Lower lobe of right lung (tissue), 2 donors: Measurements from ENCODE around the gene PXDC1. TPM values are rescaled to one million over a fixed set of nuclear protein-coding genes. Genes with fewer than 3 reads are reported as not detected.

Experiments used
- ATAC-seq, 2 donors: fragments of 200-7000 bp; cut with Tn5 transposase; one replicate each; pipeline ENCODE4 v1.9.1; 2020 to 2022; ENCODE audit warnings: mild to moderate bottlenecking in 2 of 2, moderate library complexity in 2 of 2
- DNase-seq: peaks from one replicate; pipeline ENCODE4 v3.0.0-alpha.2; 2020
- H3K27ac ChIP-seq: fragments of 200-600 bp; one replicate; pipeline ENCODE4 v1.8.0; 2022
- H3K27me3 ChIP-seq: fragments of 200-600 bp; one replicate; pipeline ENCODE4 v1.8.0; 2022; ENCODE audit warnings: low read depth
- H3K36me3 ChIP-seq: fragments of 200-600 bp; one replicate; pipeline ENCODE4 v1.8.0; 2022; ENCODE audit warnings: mild to moderate bottlenecking
- H3K4me1 ChIP-seq: fragments of 200-600 bp; one replicate; pipeline ENCODE4 v1.8.0; 2022
- H3K4me3 ChIP-seq: fragments of 200-600 bp; one replicate; pipeline ENCODE4 v1.8.0; 2022; ENCODE audit warnings: mild to moderate bottlenecking
- H3K9me3 ChIP-seq: fragments of 200-600 bp; one replicate; pipeline ENCODE4 v1.8.0; 2022
- CTCF ChIP-seq: fragments of 200-600 bp; IDR thresholded peaks from one replicate; pipeline ENCODE4 v1.8.0; 2022; ENCODE audit warnings: antibody characterized with exemption, mild to moderate bottlenecking
- intact Hi-C: fragments of 100-400 bp; cut with DNase I; formaldehyde crosslinking; loops from one replicate; pipeline ENCODE4 v1.11.0; 2022
- total RNA-seq: library from RNA; stranded (reverse); fragmentation: NEBNext Ultra II Directional; extraction: Animal tissue kit (Norgen Biotek cat#: 25700); gene quantifications from one replicate; pipeline ENCODE4 v1.2.1, GENCODE V29; 2021
- donor health status: DM: no; HTN: yes; CAD: no; lungs with severe emphysema.

Gene PXDC1
- total RNA-seq, 1 donor from 2014 or later, result 50.9 TPM

GRCh38 chr6:3732345-3733141 is 19.0 kb downstream of the PXDC1 start:
- intact Hi-C loops, result no loop called here
- H3K4me3 ChIP-seq, result no peak overlapping the region
- peaks cover 13% of the 10 kb centered on the region for H3K4me1 ChIP-seq
- DNase-seq, result peak; percentile 82
- H3K27ac ChIP-seq, result no peak overlapping the region
- peaks cover 81% of the 10 kb centered on the region for H3K36me3 ChIP-seq
- H3K27me3 ChIP-seq, result no peaks in the 10 kb centered on the region
- H3K9me3 ChIP-seq, result peaks cover 5% of the 10 kb centered on the region
- peak; percentile 83 to 90 for ATAC-seq
- peak; percentile 82 for TF ChIP-seq CTCF

GRCh38 chr6:3731700-3732099 is 19.8 kb downstream of the PXDC1 start:
- Histone ChIP-seq H3K27ac (no peak overlapping the region), H3K36me3 (peaks cover 81% of the 10 kb centered on the region), H3K9me3 (peaks cover 5% of the 10 kb centered on the region), H3K4me3 (no peak overlapping the region), H3K4me1 (peaks cover 13% of the 10 kb centered on the region), H3K27me3 (no peaks in the 10 kb centered on the region)
- DNase-seq (no peak), ATAC-seq (peak in 1 of 2 donors; percentile 24)
- no peak for TF ChIP-seq CTCF
- intact Hi-C loops, result no loop called here

- intact Hi-C loops, result no loop called here
- DNase-seq (no peak), ATAC-seq (no peak)
- Histone ChIP-seq H3K4me1 (peaks cover 13% of the 10 kb centered on the region), H3K27ac (no peak overlapping the region), H3K9me3 (peaks cover under 1% of the 10 kb centered on the region), H3K27me3 (no peaks in the 10 kb centered on the region), H3K36me3 (peaks cover 81% of the 10 kb centered on the region), H3K4me3 (no peak overlapping the region)
- no peak for TF ChIP-seq CTCF
These were observed 21.7 kb downstream of the PXDC1 start for GRCh38 chr6:3729603-3730344.

- H3K9me3 ChIP-seq, result no peaks in the 10 kb centered on the region
- ATAC-seq, result no peak
- H3K4me3 ChIP-seq, result no peak overlapping the region
- intact Hi-C loops, result no loop called here
- H3K27ac ChIP-seq, result no peak overlapping the region
- H3K36me3 ChIP-seq, result peaks cover 84% of the 10 kb centered on the region
- no peak for TF ChIP-seq CTCF
- H3K4me1 ChIP-seq, result peaks cover 15% of the 10 kb centered on the region
- DNase-seq, result no peak
- H3K27me3 ChIP-seq, result no peaks in the 10 kb centered on the region
These were observed 23.9 kb downstream of the PXDC1 start for GRCh38 chr6:3727593-3728108.

GRCh38 chr6:3727036-3727435 is 24.5 kb downstream of the PXDC1 start:
- no peak for TF ChIP-seq CTCF
- DNase-seq (no peak), ATAC-seq (no peak)
- intact Hi-C loops, result no loop called here
- Histone ChIP-seq H3K36me3 (peaks cover 84% of the 10 kb centered on the region), H3K4me1 (peaks cover 15% of the 10 kb centered on the region), H3K9me3 (no peaks in the 10 kb centered on the region), H3K4me3 (no peak overlapping the region), H3K27me3 (no peaks in the 10 kb centered on the region), H3K27ac (no peak overlapping the region)
